ENCODE data around the gene TIMM50.

Gene TIMM50

DNA sequence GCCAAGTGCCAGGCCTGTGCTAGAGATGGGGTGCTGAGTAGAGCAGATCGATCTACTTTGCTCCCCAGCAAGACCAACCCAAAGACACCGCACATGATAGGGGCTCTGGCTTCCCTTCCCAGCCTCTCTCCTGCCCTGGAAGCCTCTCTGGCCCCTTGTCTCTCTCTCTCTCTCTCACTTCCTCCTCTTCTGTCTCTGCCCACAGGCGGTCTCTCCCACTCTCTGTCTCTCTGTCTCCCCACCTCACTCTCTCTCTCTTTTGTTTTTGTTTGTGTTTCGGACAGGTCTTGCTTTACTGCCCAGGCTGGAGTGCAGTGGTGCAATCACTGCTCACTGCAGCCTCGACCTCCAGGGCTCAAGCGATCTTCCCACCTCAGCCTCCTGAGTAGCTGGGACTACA is 35.6 kb downstream of the TIMM50 start:
- Histone ChIP-seq H3K4me2 (ENCODE audit: low read length, poor library complexity, severe bottlenecking) (no peak overlapping the region), H3K4me3 (ENCODE audit: insufficient read depth in 1 of 2, low read depth in 1 of 2, low read length in 2 of 2) (no peak overlapping the region), H3K14ac (ENCODE audit: low read length in 2 of 2) (no peak overlapping the region), H3K4me1 (ENCODE audit: control insufficient read depth, insufficient read depth, low read depth, low read length) (peaks cover 13% of the 10 kb centered on the region), H3K4ac (ENCODE audit: low read depth in 1 of 2, low read length in 2 of 2) (no peak overlapping the region), H3K36me3 (ENCODE audit: control insufficient read depth in 1 of 2, insufficient read depth in 2 of 2, low read depth in 1 of 2, low read length in 2 of 2) (no peaks in the 10 kb centered on the region), H2AK5ac (ENCODE audit: low read length, severe bottlenecking) (no peak overlapping the region), H2BK12ac (ENCODE audit: low read length in 2 of 2) (no peak overlapping the region), H2BK120ac (ENCODE audit: low read depth, low read length) (no peak overlapping the region), H4K8ac (ENCODE audit: low read length) (no peak overlapping the region), H2AFZ (ENCODE audit: low read depth, low read length) (no peak overlapping the region), H2BK15ac (ENCODE audit: low read depth, poor library complexity, severe bottlenecking) (no peak overlapping the region), H3K27me3 (ENCODE audit: control insufficient read depth in 1 of 2, insufficient read depth in 1 of 2, low read length in 2 of 2) (peaks cover 61 to 66% of the 10 kb centered on the region in 2 experiments), H4K91ac (ENCODE audit: low read length) (no peak overlapping the region), H3K18ac (ENCODE audit: low read depth in 1 of 2, low read length in 2 of 2) (no peak overlapping the region), H3K27ac (ENCODE audit: low read length, poor library complexity, severe bottlenecking) (no peak overlapping the region), H3K23ac (ENCODE audit: low read length in 2 of 2) (no peak overlapping the region), H2BK5ac (ENCODE audit: low read depth, low read length, poor library complexity, severe bottlenecking) (no peak overlapping the region), H3K9me3 (ENCODE audit: control insufficient read depth, low read length) (no peaks in the 10 kb centered on the region), H3K79me1 (replicated peaks; ENCODE audit: low read length, poor library complexity, severe bottlenecking) (no peaks in the 10 kb centered on the region), H3K9ac (ENCODE audit: low read length) (no peak overlapping the region)
- no peak for DNase-seq
- WGBS = 54% methylated on average over 6 of the region's 6 CpGs

DNA sequence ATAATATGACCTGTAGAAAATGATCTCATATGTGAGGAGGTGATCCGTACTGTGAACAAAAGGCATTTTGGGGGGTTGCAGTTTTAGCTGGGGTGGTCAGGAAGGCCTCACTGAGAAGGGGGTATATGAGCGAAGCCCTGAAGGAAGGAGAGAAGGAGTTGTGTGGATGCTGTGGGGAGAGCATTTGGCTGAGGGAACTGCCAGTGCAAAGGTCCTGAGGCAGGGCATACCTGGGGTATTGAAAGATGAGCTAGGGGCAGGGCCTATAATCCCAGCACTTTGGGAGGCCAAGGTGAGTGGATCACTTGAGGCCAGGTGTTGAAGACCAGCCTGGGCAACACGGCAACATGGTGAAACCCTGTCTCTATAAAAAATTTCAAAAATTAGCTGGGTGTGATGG is 36.8 kb downstream of the TIMM50 start:
- Histone ChIP-seq H2AK5ac (ENCODE audit: low read length, severe bottlenecking) (no peak overlapping the region), H3K14ac (ENCODE audit: low read length in 2 of 2) (no peak overlapping the region), H2BK12ac (ENCODE audit: low read length in 2 of 2) (no peak overlapping the region), H3K9me3 (ENCODE audit: control insufficient read depth, low read length) (no peaks in the 10 kb centered on the region), H3K79me1 (replicated peaks; ENCODE audit: low read length, poor library complexity, severe bottlenecking) (no peaks in the 10 kb centered on the region), H2BK5ac (ENCODE audit: low read depth, low read length, poor library complexity, severe bottlenecking) (no peak overlapping the region), H2AFZ (ENCODE audit: low read depth, low read length) (no peak overlapping the region), H3K4ac (ENCODE audit: low read depth in 1 of 2, low read length in 2 of 2) (no peak overlapping the region), H3K27me3 (ENCODE audit: control insufficient read depth in 1 of 2, insufficient read depth in 1 of 2, low read length in 2 of 2) (peaks cover 54 to 63% of the 10 kb centered on the region in 2 experiments), H4K91ac (ENCODE audit: low read length) (no peak overlapping the region), H3K4me1 (ENCODE audit: control insufficient read depth, insufficient read depth, low read depth, low read length) (peaks cover 13% of the 10 kb centered on the region), H3K18ac (ENCODE audit: low read depth in 1 of 2, low read length in 2 of 2) (no peak overlapping the region), H3K27ac (ENCODE audit: low read length, poor library complexity, severe bottlenecking) (no peak overlapping the region), H3K4me3 (ENCODE audit: insufficient read depth in 1 of 2, low read depth in 1 of 2, low read length in 2 of 2) (no peak overlapping the region), H3K23ac (ENCODE audit: low read length in 2 of 2) (no peak overlapping the region), H2BK15ac (ENCODE audit: low read depth, poor library complexity, severe bottlenecking) (no peak overlapping the region), H4K8ac (ENCODE audit: low read length) (no peak overlapping the region), H3K36me3 (ENCODE audit: control insufficient read depth in 1 of 2, insufficient read depth in 2 of 2, low read depth in 1 of 2, low read length in 2 of 2) (no peaks in the 10 kb centered on the region), H3K4me2 (ENCODE audit: low read length, poor library complexity, severe bottlenecking) (no peak overlapping the region), H2BK120ac (ENCODE audit: low read depth, low read length) (no peak overlapping the region), H3K9ac (ENCODE audit: low read length) (no peak overlapping the region)
- DNase-seq = no peak
- WGBS = 66% methylated on average over 3 of the region's 3 CpGs

DNA sequence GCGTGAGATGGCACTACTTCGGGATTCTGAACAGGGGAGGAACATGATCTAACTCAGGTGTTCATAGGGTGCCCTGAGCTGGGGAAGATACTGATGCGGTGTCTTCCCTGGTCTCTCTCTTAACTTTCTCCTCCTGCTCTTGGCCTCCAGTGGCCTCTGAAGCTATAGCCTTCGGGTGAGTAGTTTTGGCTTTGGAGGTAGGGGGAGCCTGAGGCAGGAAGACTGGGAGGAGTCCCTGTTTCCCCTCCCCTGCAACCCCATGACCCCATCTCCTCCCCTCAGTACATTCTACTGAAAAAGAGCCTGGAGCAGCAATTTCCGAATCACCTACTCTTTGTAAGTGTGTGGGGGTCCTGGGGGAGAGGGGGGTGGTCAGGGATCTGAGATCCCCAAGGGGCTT is 37.8 kb downstream of the TIMM50 start:
- no peak overlapping the region for H3K4ac ChIP-seq (ENCODE audit: low read depth in 1 of 2, low read length in 2 of 2)
- H3K79me1 ChIP-seq (replicated peaks; ENCODE audit: low read length, poor library complexity, severe bottlenecking) = no peaks in the 10 kb centered on the region
- H2BK120ac ChIP-seq (ENCODE audit: low read depth, low read length) = no peak overlapping the region
- H3K9ac ChIP-seq (ENCODE audit: low read length) = no peak overlapping the region
- no peak overlapping the region for H3K23ac ChIP-seq (ENCODE audit: low read length in 2 of 2)
- no peak overlapping the region for H4K91ac ChIP-seq (ENCODE audit: low read length)
- H3K36me3 ChIP-seq (ENCODE audit: control insufficient read depth in 1 of 2, insufficient read depth in 2 of 2, low read depth in 1 of 2, low read length in 2 of 2) = no peaks in the 10 kb centered on the region
- DNase-seq = no peak
- H3K4me1 ChIP-seq (ENCODE audit: control insufficient read depth, insufficient read depth, low read depth, low read length) = peaks cover 13% of the 10 kb centered on the region
- peaks cover 45 to 53% of the 10 kb centered on the region in 2 experiments for H3K27me3 ChIP-seq (ENCODE audit: control insufficient read depth in 1 of 2, insufficient read depth in 1 of 2, low read length in 2 of 2)
- H2AFZ ChIP-seq (ENCODE audit: low read depth, low read length) = no peak overlapping the region
- no peak overlapping the region for H2BK12ac ChIP-seq (ENCODE audit: low read length in 2 of 2)
- H3K9me3 ChIP-seq (ENCODE audit: control insufficient read depth, low read length) = no peaks in the 10 kb centered on the region
- WGBS = no CpG with 5 or more reads among the region's 5 CpGs
- H2BK15ac ChIP-seq (ENCODE audit: low read depth, poor library complexity, severe bottlenecking) = no peak overlapping the region
- H2AK5ac ChIP-seq (ENCODE audit: low read length, severe bottlenecking) = no peak overlapping the region
- no peak overlapping the region for H3K4me3 ChIP-seq (ENCODE audit: insufficient read depth in 1 of 2, low read depth in 1 of 2, low read length in 2 of 2)
- no peak overlapping the region for H3K4me2 ChIP-seq (ENCODE audit: low read length, poor library complexity, severe bottlenecking)
- no peak overlapping the region for H3K27ac ChIP-seq (ENCODE audit: low read length, poor library complexity, severe bottlenecking)
- no peak overlapping the region for H2BK5ac ChIP-seq (ENCODE audit: low read depth, low read length, poor library complexity, severe bottlenecking)
- no peak overlapping the region for H3K14ac ChIP-seq (ENCODE audit: low read length in 2 of 2)
- no peak overlapping the region for H3K18ac ChIP-seq (ENCODE audit: low read depth in 1 of 2, low read length in 2 of 2)
- H4K8ac ChIP-seq (ENCODE audit: low read length) = no peak overlapping the region

DNA sequence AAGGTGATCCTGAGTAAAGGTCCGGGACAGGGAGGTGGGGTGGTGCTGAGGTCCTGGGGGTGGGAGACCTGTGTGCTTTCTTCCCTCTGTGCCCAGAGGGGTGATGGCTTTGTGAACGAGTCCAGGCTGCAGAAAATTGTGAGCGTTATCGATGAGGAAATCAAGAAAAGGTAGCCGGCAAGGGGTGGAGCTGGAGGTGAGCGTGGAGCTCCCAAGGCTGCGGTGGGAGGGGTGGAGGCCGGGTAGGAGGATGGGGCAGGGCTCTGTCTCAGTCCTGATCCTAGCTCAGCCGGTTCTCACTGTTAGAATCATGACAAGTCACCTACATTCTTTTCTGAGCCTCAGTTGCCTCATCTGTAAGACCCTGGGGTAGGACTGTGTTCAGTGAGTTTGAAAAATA is 38.3 kb downstream of the TIMM50 start:
- no peaks in the 10 kb centered on the region for H3K9me3 ChIP-seq (ENCODE audit: control insufficient read depth, low read length)

More for the DNA sequence above, 38.3 kb downstream of the TIMM50 start:
- Histone ChIP-seq H3K79me1 (replicated peaks; ENCODE audit: low read length, poor library complexity, severe bottlenecking) (peaks cover under 1% of the 10 kb centered on the region), H3K4me1 (ENCODE audit: control insufficient read depth, insufficient read depth, low read depth, low read length) (peaks cover 13% of the 10 kb centered on the region), H2BK5ac (ENCODE audit: low read depth, low read length, poor library complexity, severe bottlenecking) (no peak overlapping the region), H3K4ac (ENCODE audit: low read depth in 1 of 2, low read length in 2 of 2) (no peak overlapping the region), H4K91ac (ENCODE audit: low read length) (peak overlapping the region; percentile 28), H2AK5ac (ENCODE audit: low read length, severe bottlenecking) (no peak overlapping the region), H3K4me3 (ENCODE audit: insufficient read depth in 1 of 2, low read depth in 1 of 2, low read length in 2 of 2) (no peak overlapping the region), H3K23ac (ENCODE audit: low read length in 2 of 2) (no peak overlapping the region), H4K8ac (ENCODE audit: low read length) (no peak overlapping the region), H2BK15ac (ENCODE audit: low read depth, poor library complexity, severe bottlenecking) (no peak overlapping the region), H3K14ac (ENCODE audit: low read length in 2 of 2) (no peak overlapping the region), H3K4me2 (ENCODE audit: low read length, poor library complexity, severe bottlenecking) (no peak overlapping the region), H3K9ac (ENCODE audit: low read length) (no peak overlapping the region), H3K27ac (ENCODE audit: low read length, poor library complexity, severe bottlenecking) (no peak overlapping the region), H3K36me3 (ENCODE audit: control insufficient read depth in 1 of 2, insufficient read depth in 2 of 2, low read depth in 1 of 2, low read length in 2 of 2) (no peaks in the 10 kb centered on the region), H2BK120ac (ENCODE audit: low read depth, low read length) (no peak overlapping the region), H2BK12ac (ENCODE audit: low read length in 2 of 2) (no peak overlapping the region), H3K18ac (ENCODE audit: low read depth in 1 of 2, low read length in 2 of 2) (no peak overlapping the region), H2AFZ (ENCODE audit: low read depth, low read length) (no peak overlapping the region), H3K27me3 (ENCODE audit: control insufficient read depth in 1 of 2, insufficient read depth in 1 of 2, low read length in 2 of 2) (peaks cover 40 to 48% of the 10 kb centered on the region in 2 experiments)
- no peak for DNase-seq
- 80% methylated on average over 8 of the region's 9 CpGs for WGBS

Data from mesenchymal stem cell (in vitro differentiated cells and primary cell).